H9 (cell line): ENCODE measurements around the gene TFRC. TPM values are rescaled to one million over a fixed set of nuclear protein-coding genes. Genes with fewer than 3 reads are reported as not detected.
"Not testable (repeated sequence)": the region's sequence is repeated elsewhere in the genome, so short reads cannot be mapped to it uniquely, and the experiment has no call there.

Source experiments
- DNase-seq: peaks from one replicate; pipeline ENCODE4 v3.0.0-alpha.2; 2017
- H2AFZ ChIP-seq: one replicate; pipeline ENCODE4 v1.6.1; 2013; ENCODE audit warnings: mild to moderate bottlenecking, low read length, control low read depth, moderate library complexity
- H2AK5ac ChIP-seq: 2 replicates; pipeline ENCODE4 v1.6.1; 2013; ENCODE audit warnings: low read length, control low read depth, mixed read lengths; ENCODE audit not compliant: insufficient read length
- H2BK120ac ChIP-seq: one replicate; pipeline ENCODE4 v1.6.1; 2013; ENCODE audit warnings: low read depth, mild to moderate bottlenecking, low read length, control low read depth, inconsistent platforms; ENCODE audit not compliant: poor library complexity, severe bottlenecking
- H2BK12ac ChIP-seq: 2 replicates; pipeline ENCODE4 v1.6.1; 2013; ENCODE audit warnings: low read length, control low read depth, mixed read lengths, low read depth; ENCODE audit not compliant: insufficient read length
- H2BK15ac ChIP-seq: 2 replicates; pipeline ENCODE4 v1.6.1; 2013; ENCODE audit warnings: low read depth, low read length, control low read depth
- H2BK20ac ChIP-seq: one replicate; pipeline ENCODE4 v1.6.1; 2013; ENCODE audit warnings: low read depth, mild to moderate bottlenecking, low read length, control low read depth, inconsistent platforms; ENCODE audit not compliant: poor library complexity, severe bottlenecking
- H2BK5ac ChIP-seq: 2 replicates; pipeline ENCODE4 v1.6.1; 2013; ENCODE audit warnings: low read length, control low read depth, mixed read lengths; ENCODE audit not compliant: insufficient read length
- H3K14ac ChIP-seq: 2 replicates; pipeline ENCODE4 v1.6.1; 2013; ENCODE audit warnings: low read length, control low read depth; ENCODE audit not compliant: insufficient read depth
- H3K18ac ChIP-seq: 2 replicates; pipeline ENCODE4 v1.6.1; 2013; ENCODE audit warnings: low read depth, mild to moderate bottlenecking, mixed read lengths, low read length, control low read depth; ENCODE audit not compliant: insufficient read length
- H3K23ac ChIP-seq: 2 replicates; pipeline ENCODE4 v1.6.1; 2013; ENCODE audit warnings: low read length, control low read depth, mixed read lengths, low read depth; ENCODE audit not compliant: insufficient read length
- H3K23me2 ChIP-seq: 2 replicates; pipeline ENCODE4 v1.6.1; 2013; ENCODE audit warnings: low read depth, mild to moderate bottlenecking, mixed read lengths, low read length, control low read depth; ENCODE audit not compliant: insufficient read length, poor library complexity, severe bottlenecking
- H3K27ac ChIP-seq: 2 replicates; pipeline ENCODE4 v1.5.1; 2013; ENCODE audit warnings: low read length, control low read depth, mixed read lengths, low read depth; ENCODE audit not compliant: insufficient read length
- H3K27me3 ChIP-seq: 2 replicates; pipeline ENCODE4 v1.6.1; 2013; ENCODE audit warnings: low read length, control low read depth, inconsistent platforms; ENCODE audit not compliant: insufficient read depth
- H3K4ac ChIP-seq: 2 replicates; pipeline ENCODE4 v1.6.1; 2013; ENCODE audit warnings: low read depth, mild to moderate bottlenecking, control low read depth, inconsistent platforms, low read length, moderate library complexity
- H3K4me1 ChIP-seq: 2 replicates; pipeline ENCODE4 v1.6.1; 2013; ENCODE audit warnings: low read length, control low read depth, inconsistent platforms; ENCODE audit not compliant: insufficient read depth
- H3K4me2 ChIP-seq: 2 replicates; pipeline ENCODE4 v1.6.1; 2013; ENCODE audit warnings: low read length, control low read depth, mixed read lengths; ENCODE audit not compliant: insufficient read length, insufficient read depth
- H3K56ac ChIP-seq: 2 replicates; pipeline ENCODE4 v1.6.1; 2013; ENCODE audit warnings: low read depth, mild to moderate bottlenecking, mixed read lengths, low read length, control low read depth; ENCODE audit not compliant: insufficient read length
- H3K79me1 ChIP-seq: 2 replicates; pipeline ENCODE4 v1.6.1; 2013; ENCODE audit warnings: low read depth, mild to moderate bottlenecking, moderate library complexity, low read length, control low read depth, inconsistent platforms; ENCODE audit not compliant: insufficient read depth, poor library complexity, severe bottlenecking
- H3K79me2 ChIP-seq: 2 replicates; pipeline ENCODE4 v1.6.1; 2013; ENCODE audit warnings: low read length, control low read depth, inconsistent platforms; ENCODE audit not compliant: insufficient read depth
- H3K9ac ChIP-seq: 2 replicates; pipeline ENCODE4 v1.6.1; 2013; ENCODE audit warnings: low read length, control low read depth, mixed read lengths; ENCODE audit not compliant: insufficient read length; ENCODE audit errors: extremely low read depth
- H3K9me3 ChIP-seq: one replicate; pipeline ENCODE4 v1.6.1; 2013; ENCODE audit warnings: low read depth, low read length, inconsistent platforms; ENCODE audit not compliant: control insufficient read depth
- H3T11ph ChIP-seq: one replicate; pipeline ENCODE4 v1.6.1; 2013; ENCODE audit warnings: mild to moderate bottlenecking, low read length, control low read depth, inconsistent platforms
- H4K20me1 ChIP-seq: one replicate; pipeline ENCODE4 v1.6.1; 2013; ENCODE audit not compliant: control insufficient read depth, insufficient read length, insufficient read depth
- H4K5ac ChIP-seq: 2 replicates; pipeline ENCODE4 v1.6.1; 2013; ENCODE audit warnings: low read depth, mild to moderate bottlenecking, mixed read lengths, low read length, control low read depth; ENCODE audit not compliant: insufficient read length
- H4K8ac ChIP-seq: replicated peaks from 2 replicates; pipeline ENCODE4 v1.6.1; 2013; ENCODE audit warnings: low read length, control low read depth, mixed read lengths, low read depth; ENCODE audit not compliant: insufficient read length
- H4K91ac ChIP-seq: 2 replicates; pipeline ENCODE4 v1.6.1; 2013; ENCODE audit warnings: low read depth, mild to moderate bottlenecking, moderate library complexity, mixed read lengths, low read length, control low read depth; ENCODE audit not compliant: insufficient read length
- H3K27ac Mint-ChIP-seq, 3 experiments: 2 replicates in 2 of 3; 3 replicates in 1 of 3; pipeline ENCODE4 v1.8.0; 2020 to 2021; ENCODE audit warnings: mixed read lengths in 3 of 3, mild to moderate bottlenecking in 1 of 3, moderate library complexity in 1 of 3
- H3K27me3 Mint-ChIP-seq: 2 replicates; pipeline ENCODE4 v1.8.0; 2021; ENCODE audit warnings: low read depth, mild to moderate bottlenecking, moderate library complexity, mixed read lengths
- H3K36me3 Mint-ChIP-seq, 3 experiments: 2 replicates in 2 of 3; 3 replicates in 1 of 3; pipeline ENCODE4 v1.8.0; 2020 to 2021; ENCODE audit warnings: low read depth in 3 of 3, mixed read lengths in 3 of 3; ENCODE audit not compliant: insufficient read depth in 1 of 3
- H3K4me1 Mint-ChIP-seq, 2 experiments: 2 replicates each; pipeline ENCODE4 v1.8.0; 2020; ENCODE audit warnings: mixed read lengths in 2 of 2
- H3K4me3 Mint-ChIP-seq, 2 experiments: 2 replicates in 1 of 2; 3 replicates in 1 of 2; pipeline ENCODE4 v1.8.0; 2020 to 2021; ENCODE audit warnings: mild to moderate bottlenecking in 2 of 2, mixed read lengths in 2 of 2, moderate library complexity in 1 of 2
- H3K9me3 Mint-ChIP-seq, 2 experiments: 2 replicates in 1 of 2; 3 replicates in 1 of 2; pipeline ENCODE4 v1.8.0; 2020; ENCODE audit warnings: mild to moderate bottlenecking in 2 of 2, mixed read lengths in 2 of 2, moderate library complexity in 1 of 2
- CTCF ChIP-seq: fragments of 200-600 bp; sonication (generic); conservative IDR thresholded peaks from 3 replicates; pipeline ENCODE4 v1.8.0; 2021; ENCODE audit warnings: antibody characterized with exemption, mild to moderate bottlenecking
- WGBS: extraction: QIAGEN DNeasy Blood & Tissue Kit; methylation state at CpG from one replicate; pipeline ENCODE4 v1.1.7; 2013; ENCODE audit warnings: missing lambda C conversion rate, low lambda C conversion rate, mixed read lengths; ENCODE audit not compliant: insufficient read length; ENCODE audit errors: extremely low coverage; 5-methylcytosine and 5-hydroxymethylcytosine counted together
- total RNA-seq: library from RNA; stranded (reverse); gene quantifications from 2 replicates; pipeline ENCODE4 v1.2.1, GENCODE V29; 2021

Gene TFRC
- total RNA-seq, 1 experiment from 2014 or later, result 135 TPM

- H2BK20ac ChIP-seq, result no peak overlapping the region
- peak; percentile 87 for DNase-seq
- H4K5ac ChIP-seq, result no peak overlapping the region
- peak overlapping the region; percentile 89 to 95 (median 95); a peak in 6 of 7 replicates for H3K27ac Mint-ChIP-seq
- H3K4me1 ChIP-seq, result peaks cover 3% of the 10 kb centered on the region; the same call in 1 of the 2 replicates
- H2BK12ac ChIP-seq, result no peak overlapping the region
- no peak overlapping the region for H3K14ac ChIP-seq
- no peak overlapping the region for H3K4me2 ChIP-seq
- 0 out of 5 replicates have a peak overlapping the region, but pooled peaks of 1 of the 2 experiments have one; percentile 12 for H3K4me3 Mint-ChIP-seq
- H3K9me3 ChIP-seq, result no peaks in the 10 kb centered on the region
- peak overlapping the region; percentile 18 for H3K18ac ChIP-seq
- no peaks in the 10 kb centered on the region for H3K27me3 Mint-ChIP-seq
- H3K23ac ChIP-seq, result no peak overlapping the region
- peaks cover 14 to 23% of the 10 kb centered on the region in 2 experiments for H3K4me1 Mint-ChIP-seq
- H2BK5ac ChIP-seq, result no peak overlapping the region
- no peak overlapping the region for H3K27ac ChIP-seq
- H3K79me1 ChIP-seq, result no peaks in the 10 kb centered on the region
- no peak overlapping the region for H3K9ac ChIP-seq
- no peak overlapping the region for H4K91ac ChIP-seq
- H3K27me3 ChIP-seq, result no peaks in the 10 kb centered on the region
- H3T11ph ChIP-seq, result no peak overlapping the region
- TF ChIP-seq CTCF, result no peak
- H3K56ac ChIP-seq, result no peak overlapping the region
- no peak overlapping the region for H2BK120ac ChIP-seq
- no CpG with 5 or more reads among the region's 13 CpGs for WGBS
- no peak overlapping the region for H2AK5ac ChIP-seq
- no peaks in the 10 kb centered on the region; a peak in 1 of 5 replicates for H3K9me3 Mint-ChIP-seq
- no peaks in the 10 kb centered on the region; a peak in 1 of 7 replicates for H3K36me3 Mint-ChIP-seq
- no peaks in the 10 kb centered on the region for H3K79me2 ChIP-seq
- H3K23me2 ChIP-seq, result no peaks in the 10 kb centered on the region
- no peak overlapping the region for H2AFZ ChIP-seq
- no peak overlapping the region for H3K4ac ChIP-seq
- no peak overlapping the region for H2BK15ac ChIP-seq
- H4K8ac ChIP-seq, result no peak overlapping the region
- no peaks in the 10 kb centered on the region for H4K20me1 ChIP-seq
Measured at GRCh38 chr3:196108075-196108743, 26.3 kb upstream of the TFRC start.

GRCh38 chr3:196104707-196105106, 22.8 kb upstream of the TFRC start:
- H3K36me3 Mint-ChIP-seq, H3T11ph ChIP-seq, H3K9ac ChIP-seq, H2BK120ac ChIP-seq, H4K5ac ChIP-seq, H4K91ac ChIP-seq, H3K27ac ChIP-seq, H3K27me3 Mint-ChIP-seq, H3K4ac ChIP-seq, H2AK5ac ChIP-seq, H3K14ac ChIP-seq, H3K27me3 ChIP-seq, H3K4me1 ChIP-seq, H3K79me2 ChIP-seq, H3K18ac ChIP-seq, H2BK5ac ChIP-seq, H3K23me2 ChIP-seq, H3K9me3 Mint-ChIP-seq, H2AFZ ChIP-seq, H2BK15ac ChIP-seq, H3K79me1 ChIP-seq, H3K56ac ChIP-seq, H4K8ac ChIP-seq, H3K23ac ChIP-seq, DNase-seq, H4K20me1 ChIP-seq, H3K27ac Mint-ChIP-seq, H2BK12ac ChIP-seq, H3K4me2 ChIP-seq, H3K9me3 ChIP-seq, H2BK20ac ChIP-seq, H3K4me3 Mint-ChIP-seq: not testable (repeated sequence)
- WGBS, result no CpG with 5 or more reads among the region's 12 CpGs
- H3K4me1 Mint-ChIP-seq, result peaks cover 12 to 17% of the 10 kb centered on the region in 2 experiments
